Smooth muscle cell of the brain vasculature (primary cell): ENCODE results near the gene GNS.

Experiments used
- DNase-seq: peaks from one replicate; pipeline ENCODE4 v3.0.0-alpha.2; 2012; ENCODE audit warnings: low read depth, low spot score

Gene GNS

GRCh38 chr12:64737539-64737938 is 21.7 kb downstream of the GNS start:
- no peak for DNase-seq

GRCh38 chr12:64736771-64737170 is 22.4 kb downstream of the GNS start:
- no peak for DNase-seq

GRCh38 chr12:64735442-64735841 is 23.8 kb downstream of the GNS start:
- DNase-seq, result no peak

- DNase-seq, result no peak
These were observed 25.3 kb downstream of the GNS start for GRCh38 chr12:64733857-64734256.

- no peak for DNase-seq
These were observed 27.5 kb downstream of the GNS start for GRCh38 chr12:64731683-64732082.

- DNase-seq, result no peak
These were observed 28.6 kb downstream of the GNS start for GRCh38 chr12:64730588-64730969.

GRCh38 chr12:64729909-64730587 is 29.2 kb downstream of the GNS start:
- no peak for DNase-seq

GRCh38 chr12:64724201-64724745 is 34.9 kb downstream of the GNS start:
- DNase-seq, result no peak

GRCh38 chr12:64723630-64724029 is 35.6 kb downstream of the GNS start:
- no peak for DNase-seq

- no peak for DNase-seq
These were observed 36.4 kb downstream of the GNS start for GRCh38 chr12:64722835-64723234.

GRCh38 chr12:64720884-64721283 is 38.3 kb downstream of the GNS start:
- no peak for DNase-seq

GRCh38 chr12:64718649-64719048 is 40.6 kb downstream of the GNS start:
- DNase-seq, result no peak

GRCh38 chr12:64716839-64717455 is 42.3 kb downstream of the GNS start:
- no peak for DNase-seq

GRCh38 chr12:64716371-64716770 is 42.8 kb downstream of the GNS start:
- DNase-seq, result no peak

- DNase-seq, result no peak
These were observed 44.6 kb downstream of the GNS start for GRCh38 chr12:64714551-64714968.

GRCh38 chr12:64713376-64713775 is 45.8 kb downstream of the GNS start:
- no peak for DNase-seq

GRCh38 chr12:64709429-64709828 is 49.8 kb downstream of the GNS start:
- no peak for DNase-seq

GRCh38 chr12:64707926-64708325 is 51.3 kb downstream of the GNS start:
- DNase-seq, result no peak

- no peak for DNase-seq
These were observed 51.8 kb downstream of the GNS start for GRCh38 chr12:64707362-64707761.

- no peak for DNase-seq
These were observed 52.3 kb downstream of the GNS start for GRCh38 chr12:64706857-64707256.

GRCh38 chr12:64706306-64706705 is 52.9 kb downstream of the GNS start:
- DNase-seq, result no peak

GRCh38 chr12:64701283-64701682 is 57.9 kb downstream of the GNS start:
- DNase-seq, result no peak

- DNase-seq, result no peak
These were observed 58.7 kb downstream of the GNS start for GRCh38 chr12:64700532-64700931.
